ENCODE results near the gene ABLIM1.

The ABLIM1 gene

GRCh38 chr10:114513381-114513792, 144.7 kb downstream of the ABLIM1 start:
- DNase-seq = no peak

- no peak for DNase-seq
These were observed 146.2 kb downstream of the ABLIM1 start for GRCh38 chr10:114511881-114512280.

GRCh38 chr10:114508376-114508775, 149.7 kb downstream of the ABLIM1 start:
- no peak for DNase-seq

DNA sequence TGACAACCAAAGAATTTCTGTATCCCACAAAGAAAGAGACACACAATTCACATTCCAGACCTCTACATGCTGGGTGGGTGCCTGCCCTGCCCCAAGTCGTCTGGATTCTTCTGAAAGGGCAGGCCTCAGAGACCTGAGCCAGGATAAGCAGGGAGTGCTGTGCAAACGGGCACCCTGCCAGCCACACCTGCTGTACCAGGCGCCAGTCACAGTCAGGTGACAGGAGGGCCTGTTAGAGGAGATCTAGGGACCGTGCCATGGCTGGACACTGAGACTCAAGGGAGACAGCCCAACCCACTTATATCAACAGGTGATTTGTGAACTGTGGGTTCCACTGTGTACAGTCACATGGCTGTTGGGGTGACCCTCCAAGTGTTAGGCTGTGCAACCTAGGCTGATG, 150.6 kb downstream of the ABLIM1 start:
- DNase-seq = peak; percentile 41

GRCh38 chr10:114506871-114507385, 151.1 kb downstream of the ABLIM1 start:
- DNase-seq = no peak

GRCh38 chr10:114504769-114505579, 153.1 kb downstream of the ABLIM1 start:
- no peak for DNase-seq

- no peak for DNase-seq
These were observed 156.0 kb downstream of the ABLIM1 start for GRCh38 chr10:114502074-114502473.

DNA sequence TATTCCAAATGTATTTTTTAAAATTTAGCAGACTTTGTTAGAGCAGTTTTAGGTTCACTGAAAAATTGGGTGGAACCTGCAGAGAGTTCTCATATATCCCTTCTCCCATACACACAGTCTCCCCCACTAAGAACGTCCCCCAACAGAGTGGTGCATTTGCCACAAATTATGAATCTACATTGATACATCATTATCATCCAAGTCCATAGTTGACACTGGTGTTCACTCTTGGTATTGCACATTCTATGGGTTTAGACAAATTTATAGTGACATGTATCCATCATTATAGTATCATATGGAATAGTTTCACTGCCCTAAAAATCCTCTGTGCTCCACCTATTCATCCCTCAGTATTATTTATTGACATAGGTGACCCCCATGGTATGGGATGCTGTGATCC, 156.4 kb downstream of the ABLIM1 start:
- no peak for DNase-seq

DNA sequence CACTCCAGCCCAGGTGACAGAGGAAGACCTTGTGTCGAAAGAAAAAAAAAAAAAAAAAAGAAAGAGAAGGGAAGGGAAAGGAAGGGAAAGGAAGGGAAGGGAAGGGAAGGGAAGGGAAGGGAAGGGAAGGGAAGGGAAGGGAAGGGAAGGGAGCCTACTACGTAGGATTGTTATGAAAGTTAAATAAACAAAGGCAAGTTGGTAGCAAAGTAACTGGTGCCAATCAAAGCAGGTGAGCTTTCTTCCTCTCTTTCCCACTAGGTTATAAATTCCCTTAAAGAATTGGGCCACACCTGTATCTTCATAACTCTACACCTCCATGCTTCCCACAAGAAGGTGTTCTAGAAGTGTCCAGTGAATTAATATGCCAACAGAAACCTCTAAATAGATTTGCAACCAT, 157.4 kb downstream of the ABLIM1 start:
- no peak for DNase-seq

DNA sequence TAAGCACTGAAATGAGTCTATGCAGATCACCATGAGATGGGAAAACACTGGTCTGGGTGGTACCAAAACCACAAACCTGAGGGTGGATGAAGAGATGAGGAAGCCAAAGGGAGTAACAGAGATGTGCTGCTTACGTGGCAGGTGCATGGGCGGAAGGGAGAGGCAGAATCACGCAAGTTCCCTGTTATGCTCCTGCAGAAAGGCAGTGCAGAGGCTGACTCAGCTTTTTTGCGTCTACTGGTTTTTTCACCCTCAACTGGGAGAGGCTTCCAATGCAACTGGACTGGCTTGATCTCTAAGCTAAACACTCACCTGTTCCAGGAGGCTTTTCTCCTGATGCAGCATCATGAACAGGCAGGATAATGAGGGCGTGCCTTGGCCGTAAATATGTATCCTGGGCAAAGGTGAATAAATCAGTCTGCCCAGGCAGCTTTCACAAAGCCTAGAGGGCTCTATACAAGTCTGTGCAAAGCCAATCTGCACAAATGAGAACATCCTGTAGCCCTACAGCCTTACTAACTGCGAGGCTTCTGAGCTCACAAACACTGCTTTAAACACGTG, 158.4 kb downstream of the ABLIM1 start:
- no peak for DNase-seq

GRCh38 chr10:114499116-114499515, 159.0 kb downstream of the ABLIM1 start:
- no peak for DNase-seq

DNA sequence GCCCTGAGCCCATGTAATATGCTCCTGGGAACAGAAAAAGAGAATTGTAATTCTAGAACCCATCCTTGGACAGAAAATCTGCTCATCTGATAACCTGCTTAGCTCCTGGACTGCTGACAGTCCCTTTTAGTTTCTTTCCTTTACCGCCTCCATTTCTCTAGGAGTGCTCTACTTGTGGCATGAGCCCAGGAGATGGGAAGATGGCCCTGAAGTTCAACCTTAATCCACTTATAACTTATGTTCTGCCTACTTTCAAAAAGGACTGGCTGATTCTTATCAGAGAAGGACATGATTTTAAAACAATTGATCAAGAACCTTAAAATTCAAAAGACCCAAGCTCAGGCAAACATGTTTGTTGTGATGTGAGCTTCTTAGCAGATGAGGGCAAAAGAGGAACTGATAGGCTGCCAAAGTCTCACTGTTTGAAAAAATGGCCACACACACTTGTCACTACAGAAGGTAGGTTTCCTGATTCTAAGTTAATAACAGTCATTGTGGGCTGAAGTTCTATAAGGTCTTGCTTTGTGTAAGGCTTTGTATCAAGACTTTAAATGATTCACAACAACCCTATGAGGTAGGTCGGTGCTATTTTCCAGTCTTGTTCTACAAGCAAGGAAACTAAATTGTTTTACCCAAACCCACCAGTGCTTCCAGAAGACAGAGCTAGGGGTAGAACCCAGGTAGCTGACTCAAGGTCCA, 159.5 kb downstream of the ABLIM1 start:
- DNase-seq = no peak

- DNase-seq = no peak
These were observed 162.8 kb downstream of the ABLIM1 start for GRCh38 chr10:114495303-114495702.

GRCh38 chr10:114492351-114493037, 165.6 kb downstream of the ABLIM1 start:
- DNase-seq = no peak

GRCh38 chr10:114491933-114492332, 166.1 kb downstream of the ABLIM1 start:
- no peak for DNase-seq

DNA sequence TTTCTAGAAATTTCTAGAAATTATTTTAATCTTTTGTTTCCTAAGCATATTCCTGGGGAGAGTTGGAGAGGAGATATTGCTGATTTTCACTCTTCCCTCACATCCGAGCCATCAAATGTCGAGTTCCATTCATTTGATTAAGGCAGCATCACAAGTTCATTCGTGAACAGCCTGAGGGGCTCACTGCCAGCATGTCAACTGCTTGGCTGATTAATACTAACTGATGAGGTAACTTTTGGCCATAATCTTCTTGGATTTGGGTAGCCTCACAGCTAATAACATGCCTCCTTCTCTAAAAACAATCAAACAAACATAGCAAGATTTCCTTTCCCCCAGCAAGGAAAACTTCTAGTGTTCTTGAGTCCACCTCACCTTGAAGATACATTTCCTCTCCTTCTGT, 166.7 kb downstream of the ABLIM1 start:
- no peak for DNase-seq

- DNase-seq = no peak
These were observed 168.4 kb downstream of the ABLIM1 start for GRCh38 chr10:114489521-114490310.

DNA sequence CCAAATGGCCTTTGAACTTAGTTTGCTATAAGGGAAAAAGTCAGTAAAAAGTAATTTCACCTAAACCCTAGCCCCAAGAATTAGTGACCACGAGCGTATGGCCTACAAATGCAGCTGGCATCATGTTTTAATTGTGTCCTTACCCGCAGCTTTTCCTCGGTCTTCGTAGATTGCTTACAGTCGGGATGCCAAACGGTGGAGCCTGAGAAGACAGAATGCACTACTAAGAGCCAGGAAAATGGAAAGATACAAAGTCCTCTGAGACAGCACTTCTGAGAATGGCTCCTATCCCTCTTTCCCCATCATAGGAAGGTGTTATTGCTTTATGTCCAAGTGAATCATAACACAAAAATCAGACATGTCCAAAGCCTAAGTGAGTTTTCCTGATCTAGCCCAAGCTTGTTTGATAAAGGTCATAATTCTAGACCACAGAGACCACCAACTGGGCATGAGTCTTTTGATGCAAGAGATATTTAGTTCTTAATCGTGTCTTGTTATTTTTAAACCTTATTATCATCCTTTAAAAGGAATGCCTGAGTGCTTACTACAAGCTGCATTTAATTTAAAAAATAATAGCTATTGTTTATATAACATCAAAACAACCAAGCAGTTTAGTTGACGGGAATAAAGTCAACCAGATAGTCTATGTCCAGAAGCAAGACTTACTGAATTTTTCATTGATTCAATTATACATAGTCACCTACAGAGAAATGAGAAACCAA, 170.1 kb downstream of the ABLIM1 start:
- DNase-seq = no peak

- DNase-seq = no peak
These were observed 170.9 kb downstream of the ABLIM1 start for GRCh38 chr10:114486938-114487814.

DNA sequence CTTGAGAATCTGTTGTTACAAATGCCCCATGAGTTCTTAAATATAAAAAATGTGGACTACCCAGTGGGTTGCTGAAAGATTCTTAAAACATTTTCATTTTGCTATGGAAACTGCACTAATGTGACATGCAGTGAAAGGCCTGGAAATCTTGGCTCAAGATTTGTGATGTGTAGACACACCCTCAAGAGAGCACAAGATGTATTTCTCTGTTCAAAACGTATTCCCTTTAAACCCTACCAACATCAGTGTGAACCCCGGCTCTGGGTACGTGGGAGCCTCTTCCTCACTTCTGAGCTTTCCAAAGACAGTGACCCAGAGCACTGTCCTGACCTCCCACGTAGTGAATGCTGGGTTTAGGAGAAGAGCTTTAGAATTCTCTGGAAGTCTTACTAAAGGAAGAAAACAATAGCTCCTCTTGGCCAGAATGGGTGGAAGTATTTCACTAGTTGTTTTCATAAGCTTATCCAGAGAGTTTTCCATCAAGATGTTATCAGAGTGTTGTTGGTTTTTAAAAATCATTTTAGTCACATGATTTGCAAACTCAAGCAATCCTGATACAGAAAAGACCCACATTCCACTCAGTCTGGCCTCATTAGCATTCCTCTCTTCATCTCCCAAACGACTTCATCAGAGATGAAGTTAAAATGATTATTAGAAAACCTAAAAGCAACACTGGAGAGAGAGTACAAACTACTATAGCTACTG, 172.2 kb downstream of the ABLIM1 start:
- DNase-seq = no peak

Measured in NCI-H1105 (cell line).